GM23338 (cell line): ENCODE results near the gene XPR1. TPM values are rescaled to one million over a fixed set of nuclear protein-coding genes. Genes with fewer than 3 reads are reported as not detected.

Source experiments
- ATAC-seq: fragments of 200-7000 bp; cut with Tn5 transposase; 3 replicates; pipeline ENCODE4 v1.9.1; 2020
- DNase-seq: peaks from one replicate; pipeline ENCODE4 v3.0.0-alpha.2; 2015; ENCODE audit warnings: low spot score
- H2AFZ ChIP-seq: fragments of 200-600 bp; sonication (generic); 2 replicates; pipeline ENCODE4 v1.8.0; 2016; ENCODE audit warnings: antibody characterized with exemption, mild to moderate bottlenecking, moderate library complexity
- H3F3A ChIP-seq: fragments of 200-600 bp; sonication (generic); replicated peaks from 2 replicates; pipeline ENCODE4 v1.8.0; 2017; ENCODE audit warnings: antibody characterized with exemption, mixed run types, low read depth
- H3K27ac ChIP-seq: fragments of 200-600 bp; sonication (generic); 2 replicates; pipeline ENCODE4 v1.6.1; 2016; ENCODE audit warnings: low read depth
- H3K27me3 ChIP-seq: fragments of 200-600 bp; sonication (generic); 2 replicates; pipeline ENCODE4 v1.8.0; 2016; ENCODE audit warnings: mild to moderate bottlenecking, mixed run types, moderate library complexity; ENCODE audit not compliant: insufficient read depth
- H3K36me3 ChIP-seq: fragments of 200-600 bp; sonication (generic); 2 replicates; pipeline ENCODE4 v1.8.0; 2016; ENCODE audit warnings: mild to moderate bottlenecking; ENCODE audit not compliant: insufficient read depth
- H3K4me1 ChIP-seq: fragments of 200-600 bp; sonication (generic); 2 replicates; pipeline ENCODE4 v1.8.0; 2016; ENCODE audit warnings: mild to moderate bottlenecking, moderate library complexity; ENCODE audit not compliant: insufficient read depth
- H3K4me2 ChIP-seq: fragments of 200-600 bp; sonication (generic); 2 replicates; pipeline ENCODE4 v1.7.1; 2017; ENCODE audit warnings: mixed run types
- H3K4me3 ChIP-seq: fragments of 200-600 bp; sonication (generic); 2 replicates; pipeline ENCODE4 v1.6.1; 2016; ENCODE audit warnings: mixed run types
- H3K79me2 ChIP-seq: fragments of 200-600 bp; sonication (generic); replicated peaks from 2 replicates; pipeline ENCODE4 v1.8.0; 2017; ENCODE audit warnings: mild to moderate bottlenecking; ENCODE audit not compliant: insufficient read depth
- H3K9me2 ChIP-seq: fragments of 200-600 bp; sonication (generic); 2 replicates; pipeline ENCODE4 v1.8.0; 2017; ENCODE audit not compliant: insufficient read depth
- H4K20me1 ChIP-seq: fragments of 200-600 bp; sonication (generic); replicated peaks from 2 replicates; pipeline ENCODE4 v1.8.0; 2017; ENCODE audit warnings: mild to moderate bottlenecking; ENCODE audit not compliant: insufficient read depth
- H3K27ac Mint-ChIP-seq: 2 replicates; pipeline ENCODE4 v1.8.0; 2020; ENCODE audit warnings: inconsistent platforms, mild to moderate bottlenecking, moderate library complexity, mixed read lengths
- H3K27me3 Mint-ChIP-seq: 3 replicates; pipeline ENCODE4 v1.8.0; 2022; ENCODE audit warnings: low read depth, mild to moderate bottlenecking, moderate library complexity, mixed read lengths, inconsistent platforms; ENCODE audit not compliant: insufficient read depth, poor library complexity
- H3K36me3 Mint-ChIP-seq: 3 replicates; pipeline ENCODE4 v1.8.0; 2021; ENCODE audit warnings: low read depth, mild to moderate bottlenecking, inconsistent platforms, moderate library complexity, mixed read lengths
- H3K4me1 Mint-ChIP-seq: 3 replicates; pipeline ENCODE4 v1.8.0; 2020; ENCODE audit warnings: mild to moderate bottlenecking, inconsistent platforms, mixed read lengths
- H3K4me3 Mint-ChIP-seq: 3 replicates; pipeline ENCODE4 v1.8.0; 2021; ENCODE audit warnings: moderate library complexity, mild to moderate bottlenecking, inconsistent platforms, mixed read lengths
- H3K9me3 Mint-ChIP-seq: 3 replicates; pipeline ENCODE4 v1.8.0; 2020; ENCODE audit warnings: moderate library complexity, mild to moderate bottlenecking, inconsistent platforms, mixed read lengths
- CTCF ChIP-seq, 2 experiments: fragments of 200-600 bp in 1 of 2; sonication (generic) in 1 of 2; conservative IDR thresholded peaks; 2 replicates each; pipeline versions ENCODE4 v1.5.1 to v1.6.1; 2016 to 2017; ENCODE audit warnings: antibody characterized with exemption in 2 of 2, low read depth in 2 of 2, mild to moderate bottlenecking in 2 of 2, moderate library complexity in 1 of 2
- ETS1 ChIP-seq: IDR thresholded peaks from 2 replicates; pipeline ENCODE4 v1.6.1; 2016; ENCODE audit warnings: antibody characterized with exemption
- EZH2phosphoT487 ChIP-seq: fragments of 200-600 bp; sonication (generic); IDR thresholded peaks from one replicate; pipeline ENCODE4 v1.8.1; 2018; ENCODE audit warnings: antibody characterized with exemption; ENCODE audit not compliant: unreplicated experiment
- JUNB ChIP-seq: IDR thresholded peaks from one replicate; pipeline ENCODE4 v1.6.1; 2016; ENCODE audit warnings: antibody characterized with exemption; ENCODE audit not compliant: unreplicated experiment
- POLR2AphosphoS5 ChIP-seq: IDR thresholded peaks from 2 replicates; pipeline ENCODE4 v1.6.1; 2016; ENCODE audit warnings: antibody characterized with exemption, low read depth
- STAT1 ChIP-seq: IDR thresholded peaks from one replicate; pipeline ENCODE4 v1.6.1; 2016; ENCODE audit warnings: antibody characterized with exemption; ENCODE audit not compliant: unreplicated experiment
- ZNF114 ChIP-seq: fragments of 250-450 bp; sonication (Bioruptor Pico); IDR thresholded peaks from 2 replicates; pipeline ENCODE4 v1.5.0; 2020; ENCODE audit warnings: mild to moderate bottlenecking, moderate library complexity
- ZNF462 ChIP-seq: fragments of 250-450 bp; sonication (Bioruptor Pico); IDR thresholded peaks from 2 replicates; pipeline ENCODE4 v1.5.0; 2020; ENCODE audit warnings: mild to moderate bottlenecking, moderate library complexity
- polyA plus RNA-seq: library from polyadenylated mRNA; unstranded; fragments of >200 nt; fragmentation: Nextera tagmentation; extraction: Ambion mirVana; gene quantifications from 2 replicates; pipeline ENCODE4 v1.2.1, GENCODE V29; 2016
- total RNA-seq: library from RNA; depleted of rRNA; stranded (reverse); fragments of >200 nt; shearing (Covaris generic); gene quantifications from 2 replicates; pipeline ENCODE4 v1.2.3, GENCODE V29; 2014

XPR1 gene
- total and polyA plus RNA-seq, 2 experiments from 2014 or later, result 9.3 to 38.1 TPM

- Histone ChIP-seq H4K20me1 (peaks cover 15% of the 10 kb centered on the region), H3K9me2 (no peaks in the 10 kb centered on the region), H3K27ac (peak overlapping the region; percentile 87), H3K4me3 (peak overlapping the region; percentile 79), H3K4me1 (peaks cover 21% of the 10 kb centered on the region), H3K27me3 (no peaks in the 10 kb centered on the region), H2AFZ (peak overlapping the region; percentile 53; the same call in 1 of the 2 replicates), H3K4me2 (peak overlapping the region; percentile 84), H3K79me2 (peaks cover 50% of the 10 kb centered on the region), H3K36me3 (no peaks in the 10 kb centered on the region), H3F3A (no peaks in the 10 kb centered on the region)
- H3K27me3 Mint-ChIP-seq, result no peaks in the 10 kb centered on the region
- TF ChIP-seq JUNB, result no peak
- TF ChIP-seq CTCF (conservative IDR thresholded peaks at IDR 0.05; ENCODE audit: low read depth in 2 of 2), result peak; percentile 34 to 46
- H3K36me3 Mint-ChIP-seq, result no peaks in the 10 kb centered on the region
- H3K27ac Mint-ChIP-seq, result peak overlapping the region; percentile 68; the same call in 1 of the 2 replicates
- H3K4me3 Mint-ChIP-seq, result no peak overlapping the region; the same call in 2 of the 3 replicates
- ATAC-seq (peak; percentile 75), DNase-seq (peak; percentile 72)
- no peaks in the 10 kb centered on the region for H3K9me3 Mint-ChIP-seq
- H3K4me1 Mint-ChIP-seq, result peaks cover 6% of the 10 kb centered on the region
These were observed 669 bp downstream of the XPR1 start for GRCh38 chr1:180632326-180633056.

- Mint-ChIP-seq H3K4me1 (peaks cover 6% of the 10 kb centered on the region), H3K9me3 (no peaks in the 10 kb centered on the region), H3K27me3 (no peaks in the 10 kb centered on the region), H3K36me3 (no peaks in the 10 kb centered on the region), H3K4me3 (no peak overlapping the region), H3K27ac (no peak overlapping the region)
- Histone ChIP-seq H3K9me2 (no peaks in the 10 kb centered on the region), H3K36me3 (no peaks in the 10 kb centered on the region), H3K27ac (peak overlapping the region; percentile 87; the same call in 1 of the 2 replicates), H3K79me2 (peaks cover 59% of the 10 kb centered on the region), H4K20me1 (peaks cover 15% of the 10 kb centered on the region), H3K4me2 (peak overlapping the region; percentile 84), H3K4me1 (peaks cover 21% of the 10 kb centered on the region), H3F3A (no peaks in the 10 kb centered on the region), H3K4me3 (peak overlapping the region; percentile 79), H3K27me3 (no peaks in the 10 kb centered on the region), H2AFZ (no peak overlapping the region)
- ATAC-seq, result no peak
- DNase-seq, result no peak
- TF ChIP-seq ZNF114 (CRISPR knock-in tag) (no peak), STAT1 (no peak), POLR2AphosphoS5 (no peak), ETS1 (no peak), JUNB (no peak), ZNF462 (CRISPR knock-in tag) (no peak), EZH2phosphoT487 (no peak)
These were observed 1.5 kb downstream of the XPR1 start for GRCh38 chr1:180633057-180634056.
